ENCODE results near the gene DIPK1C. TPM values are rescaled to one million over a fixed set of nuclear protein-coding genes. Genes with fewer than 3 reads are reported as not detected.

DIPK1C gene
- total RNA-seq, 1 donor from 2014 or later, result 0.36 TPM

GRCh38 chr18:74489676-74490075 is 32.6 kb upstream of the DIPK1C start:
- TF ChIP-seq, protein P1, sequence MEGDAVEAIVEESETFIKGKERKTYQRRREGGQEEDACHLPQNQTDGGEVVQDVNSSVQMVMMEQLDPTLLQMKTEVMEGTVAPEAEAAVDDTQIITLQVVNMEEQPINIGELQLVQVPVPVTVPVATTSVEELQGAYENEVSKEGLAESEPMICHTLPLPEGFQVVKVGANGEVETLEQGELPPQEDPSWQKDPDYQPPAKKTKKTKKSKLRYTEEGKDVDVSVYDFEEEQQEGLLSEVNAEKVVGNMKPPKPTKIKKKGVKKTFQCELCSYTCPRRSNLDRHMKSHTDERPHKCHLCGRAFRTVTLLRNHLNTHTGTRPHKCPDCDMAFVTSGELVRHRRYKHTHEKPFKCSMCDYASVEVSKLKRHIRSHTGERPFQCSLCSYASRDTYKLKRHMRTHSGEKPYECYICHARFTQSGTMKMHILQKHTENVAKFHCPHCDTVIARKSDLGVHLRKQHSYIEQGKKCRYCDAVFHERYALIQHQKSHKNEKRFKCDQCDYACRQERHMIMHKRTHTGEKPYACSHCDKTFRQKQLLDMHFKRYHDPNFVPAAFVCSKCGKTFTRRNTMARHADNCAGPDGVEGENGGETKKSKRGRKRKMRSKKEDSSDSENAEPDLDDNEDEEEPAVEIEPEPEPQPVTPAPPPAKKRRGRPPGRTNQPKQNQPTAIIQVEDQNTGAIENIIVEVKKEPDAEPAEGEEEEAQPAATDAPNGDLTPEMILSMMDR (conservative IDR thresholded peaks at IDR 0.05), result no peak
- no peaks in the 10 kb centered on the region for H3K9me3 Mint-ChIP-seq
- no peaks in the 10 kb centered on the region for H3K36me3 Mint-ChIP-seq
- no peaks in the 10 kb centered on the region for H3K4me1 Mint-ChIP-seq (ENCODE audit: unreplicated experiment)
- H3K27ac Mint-ChIP-seq, result no peak overlapping the region
- H3K4me3 Mint-ChIP-seq, result no peak overlapping the region
- H3K27me3 Mint-ChIP-seq, result peaks cover 6% of the 10 kb centered on the region
- DNase-seq (ENCODE audit: extremely low spot score, unreplicated experiment), result no peak

DNA sequence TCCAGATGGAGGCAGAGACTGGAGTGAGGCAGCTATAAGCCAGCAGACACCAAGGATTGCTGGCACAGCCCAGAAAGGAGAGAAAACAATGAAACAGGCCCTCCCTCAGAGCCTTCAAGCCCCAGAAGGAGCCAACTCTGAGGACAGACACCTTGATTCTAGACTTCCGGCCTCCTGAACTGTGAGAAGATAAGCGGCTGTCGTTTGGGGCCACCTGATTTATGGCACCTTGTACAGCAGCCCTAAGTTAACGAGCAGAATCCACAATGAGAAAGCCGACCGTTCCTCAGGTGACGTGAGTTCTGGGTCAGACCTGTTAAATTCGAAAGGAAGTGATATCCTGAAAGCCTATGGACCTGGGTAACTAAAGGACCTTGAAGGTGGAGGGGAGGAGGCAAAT is 31.8 kb upstream of the DIPK1C start:
- no peak overlapping the region for H3K27ac Mint-ChIP-seq
- no peak for DNase-seq (ENCODE audit: extremely low spot score, unreplicated experiment)
- H3K27me3 Mint-ChIP-seq, result peaks cover 6% of the 10 kb centered on the region
- H3K9me3 Mint-ChIP-seq, result no peaks in the 10 kb centered on the region
- H3K4me3 Mint-ChIP-seq, result no peak overlapping the region
- H3K4me1 Mint-ChIP-seq (ENCODE audit: unreplicated experiment), result no peaks in the 10 kb centered on the region
- TF ChIP-seq, protein P1 (conservative IDR thresholded peaks at IDR 0.05), result no peak
- H3K36me3 Mint-ChIP-seq, result no peaks in the 10 kb centered on the region

- TF ChIP-seq, protein P1 (conservative IDR thresholded peaks at IDR 0.05), result no peak
- Mint-ChIP-seq H3K36me3 (no peaks in the 10 kb centered on the region), H3K4me3 (no peak overlapping the region), H3K4me1 (ENCODE audit: unreplicated experiment) (no peaks in the 10 kb centered on the region), H3K9me3 (no peaks in the 10 kb centered on the region), H3K27ac (no peak overlapping the region), H3K27me3 (peaks cover 6% of the 10 kb centered on the region)
- no peak for DNase-seq (ENCODE audit: extremely low spot score, unreplicated experiment)
These were observed 31.2 kb upstream of the DIPK1C start for GRCh38 chr18:74488354-74488753.

DNA sequence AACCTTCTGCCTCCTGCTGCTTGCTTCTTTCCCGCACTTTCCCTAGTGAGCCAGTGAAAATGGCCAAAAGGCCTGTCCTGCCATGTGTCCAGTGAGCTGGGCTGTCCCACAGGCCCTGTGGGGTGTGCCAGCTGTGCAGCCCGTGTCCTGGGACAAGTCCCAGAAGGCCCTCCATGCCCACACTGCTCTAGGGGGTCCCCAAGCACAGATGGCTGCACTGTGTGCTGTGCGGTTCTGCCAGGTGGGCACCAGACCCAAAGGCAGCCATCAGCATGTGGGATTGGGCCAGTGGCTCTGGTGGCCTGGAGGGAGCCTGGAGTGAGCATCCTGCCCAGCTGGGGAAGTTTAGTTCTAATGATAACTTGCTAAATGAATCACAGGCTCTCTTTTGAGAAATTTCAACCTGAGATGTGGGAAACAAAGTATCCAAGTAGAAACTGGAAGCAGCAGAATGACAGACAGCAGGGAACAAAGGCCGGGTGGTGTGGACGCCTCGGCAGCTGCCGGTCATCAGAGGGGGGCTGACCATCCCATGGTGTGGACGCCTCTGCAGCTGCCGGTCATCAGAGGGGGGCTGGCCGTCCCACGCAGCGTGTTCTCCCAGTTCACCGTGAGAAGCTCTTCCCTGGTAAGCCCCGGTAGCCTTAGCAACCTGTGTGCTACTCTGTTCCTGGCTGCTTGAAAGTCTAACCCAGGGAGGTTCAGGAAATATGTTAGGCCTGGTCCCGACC is 29.2 kb upstream of the DIPK1C start:
- no peak overlapping the region for H3K27ac Mint-ChIP-seq
- peak; percentile 44 for DNase-seq (ENCODE audit: extremely low spot score, unreplicated experiment)

DNA sequence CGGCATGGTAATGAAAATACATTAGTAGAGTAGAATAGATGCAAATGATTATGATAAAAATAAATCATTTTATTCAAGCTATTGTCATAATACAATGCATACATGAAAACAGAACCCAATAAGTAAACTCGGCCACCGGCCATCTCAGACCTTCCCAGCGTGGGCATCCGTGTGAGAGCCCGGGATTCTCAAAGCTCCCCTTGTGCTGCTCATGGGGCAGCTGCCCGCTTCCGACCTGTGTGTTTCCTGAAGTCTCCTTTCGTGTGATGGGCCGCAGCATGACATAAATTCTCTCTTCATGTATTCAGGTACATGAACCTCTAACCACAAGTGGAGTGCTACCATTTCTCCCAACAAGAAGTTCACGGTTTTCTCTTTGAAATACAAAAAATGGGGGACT is 25.6 kb upstream of the DIPK1C start:
- no peak overlapping the region for H3K27ac Mint-ChIP-seq
- no peaks in the 10 kb centered on the region for H3K4me1 Mint-ChIP-seq (ENCODE audit: unreplicated experiment)
- H3K4me3 Mint-ChIP-seq, result no peak overlapping the region
- DNase-seq (ENCODE audit: extremely low spot score, unreplicated experiment), result no peak
- H3K27me3 Mint-ChIP-seq, result no peaks in the 10 kb centered on the region
- no peaks in the 10 kb centered on the region for H3K9me3 Mint-ChIP-seq
- no peaks in the 10 kb centered on the region for H3K36me3 Mint-ChIP-seq
- TF ChIP-seq, protein P1 (conservative IDR thresholded peaks at IDR 0.05), result no peak

More for the DNA sequence above, 29.2 kb upstream of the DIPK1C start:
- H3K27me3 Mint-ChIP-seq, result peaks cover 6% of the 10 kb centered on the region
- H3K36me3 Mint-ChIP-seq, result no peaks in the 10 kb centered on the region
- H3K4me1 Mint-ChIP-seq (ENCODE audit: unreplicated experiment), result no peaks in the 10 kb centered on the region
- TF ChIP-seq, protein P1 (conservative IDR thresholded peaks at IDR 0.05), result no peak
- no peak overlapping the region for H3K4me3 Mint-ChIP-seq
- H3K9me3 Mint-ChIP-seq, result no peaks in the 10 kb centered on the region
